ENCODE measurements around the gene SF3B2. TPM values are rescaled to one million over a fixed set of nuclear protein-coding genes. Genes with fewer than 3 reads are reported as not detected.

SF3B2 gene
- polyA plus RNA-seq, 3 donors, result 32.1 to 107 (median 52.6) TPM

GRCh38 chr11:66015454-66015881, 36.7 kb upstream of the SF3B2 start:
- peak overlapping the region; percentile 19 for H3K9ac ChIP-seq (ENCODE audit: insufficient read depth, low read length, poor library complexity, severe bottlenecking)

More at GRCh38 chr11:66015454-66015881, 36.7 kb upstream of the SF3B2 start:
- H3K9me3 Mint-ChIP-seq, result peaks cover 0 to 5% (median 2%) of the 10 kb centered on the region in 7 donors
- 95% methylated on average over 6 of the region's 7 CpGs for WGBS (ENCODE audit: insufficient coverage)
- no peak overlapping the region for H3K4me3 Mint-ChIP-seq
- TF ChIP-seq CTCF (IDR thresholded peaks at IDR 0.05), result no peak
- Histone ChIP-seq H4K20me1 (ENCODE audit: insufficient read depth, low read length) (no peaks in the 10 kb centered on the region), H3K27me3 (ENCODE audit: control insufficient read depth in 2 of 2, insufficient read depth in 2 of 2, low read length in 2 of 2) (peaks cover 14 to 17% of the 10 kb centered on the region in 2 donors), H3K36me3 (replicated peaks in 1 of 2; ENCODE audit: control insufficient read depth in 1 of 2, insufficient read depth in 2 of 2, low read length in 2 of 2) (peaks cover 8 to 9% of the 10 kb centered on the region in 2 donors), H2AFZ (ENCODE audit: insufficient read depth, low read depth, low read length, poor library complexity, severe bottlenecking) (no peak overlapping the region), H3K4me3 (replicated peaks in 1 of 3; ENCODE audit: low read depth in 2 of 3, low read length in 3 of 3) (no peak overlapping the region), H3K27ac (ENCODE audit: low read depth in 1 of 2, low read length in 2 of 2) (peak overlapping the region; percentile 44 to 77), H3K9me3 (replicated peaks in 1 of 2; ENCODE audit: control insufficient read depth in 1 of 2, insufficient read depth in 1 of 2, low read length in 2 of 2) (no peaks in the 10 kb centered on the region), H3K4me1 (ENCODE audit: control insufficient read depth in 1 of 2, insufficient read depth in 2 of 2, low read length in 2 of 2) (peaks cover 49 to 50% of the 10 kb centered on the region in 2 donors), H3K4me2 (replicated peaks; ENCODE audit: extremely low read depth, low read length, poor library complexity, severe bottlenecking) (no peak overlapping the region), H3K79me2 (ENCODE audit: insufficient read depth, low read length) (peaks cover 8% of the 10 kb centered on the region)
- intact Hi-C loops (cut with micrococcal nuclease), result no loop called here
- H3K36me3 Mint-ChIP-seq, result peaks cover 20 to 29% of the 10 kb centered on the region in 2 donors
- H3K4me1 Mint-ChIP-seq, result peaks cover 46% of the 10 kb centered on the region
- H3K27me3 Mint-ChIP-seq (ENCODE audit: low read depth in 3 of 3), result peaks cover 21 to 23% (median 23%) of the 10 kb centered on the region in 3 donors
- DNase-seq, result no peak
- H3K27ac Mint-ChIP-seq, result peak overlapping the region in 4 of 7 donors; percentile 66 to 88 (median 78)

Measured in CD14-positive monocyte (primary cell).